Muscle of leg (tissue), 11 donors: ENCODE results near the gene TSPYL2. TPM values are rescaled to one million over a fixed set of nuclear protein-coding genes. Genes with fewer than 3 reads are reported as not detected.
A peak's percentile ranks its signal among the peaks of the same experiment; 100 is the strongest.

Source experiments
- DNase-seq: peaks from one replicate; pipeline ENCODE4 v3.0.0; 2013
- H3K27ac ChIP-seq: one replicate; pipeline ENCODE4 v1.5.1; 2013; ENCODE audit warnings: mild to moderate bottlenecking, low read length, control low read depth
- H3K27me3 ChIP-seq: one replicate; pipeline ENCODE4 v1.6.1; 2013; ENCODE audit warnings: low read length; ENCODE audit not compliant: control insufficient read depth, insufficient read depth
- H3K36me3 ChIP-seq: one replicate; pipeline ENCODE4 v1.6.1; 2013; ENCODE audit warnings: low read length; ENCODE audit not compliant: control insufficient read depth, insufficient read depth
- H3K4me1 ChIP-seq: one replicate; pipeline ENCODE4 v1.6.1; 2013; ENCODE audit warnings: low read length; ENCODE audit not compliant: control insufficient read depth, insufficient read depth
- H3K4me3 ChIP-seq: one replicate; pipeline ENCODE4 v1.5.1; 2013; ENCODE audit warnings: low read length, control low read depth
- H3K9me3 ChIP-seq: replicated peaks from 2 replicates; pipeline ENCODE4 v1.6.1; 2013; ENCODE audit warnings: low read depth, low read length; ENCODE audit not compliant: control insufficient read depth
- WGBS: methylation state at CpG from one replicate; pipeline ENCODE4 v1.1.5; 2013; ENCODE audit warnings: missing lambda C conversion rate; ENCODE audit not compliant: insufficient coverage; 5-methylcytosine and 5-hydroxymethylcytosine counted together
- polyA plus RNA-seq, 8 donors: library from polyadenylated mRNA; unstranded; fragments of 120-200 nt; gene quantifications; one replicate each; pipeline versions ENCODE4 v1.2.1 to v1.2.3, GENCODE V29; 2013; ENCODE audit warnings: inconsistent platforms in 1 of 8, low replicate concordance in 1 of 8; ENCODE audit not compliant: insufficient read length in 8 of 8, insufficient read depth in 1 of 8
- total RNA-seq: library from RNA; stranded (reverse); fragments of 120-200 nt; gene quantifications from one replicate; pipeline ENCODE4 v1.2.4, GENCODE V29; 2013

Gene TSPYL2
- total and polyA plus RNA-seq, 9 donors: 9.5 to 16.5 (median 13.4) TPM

DNA sequence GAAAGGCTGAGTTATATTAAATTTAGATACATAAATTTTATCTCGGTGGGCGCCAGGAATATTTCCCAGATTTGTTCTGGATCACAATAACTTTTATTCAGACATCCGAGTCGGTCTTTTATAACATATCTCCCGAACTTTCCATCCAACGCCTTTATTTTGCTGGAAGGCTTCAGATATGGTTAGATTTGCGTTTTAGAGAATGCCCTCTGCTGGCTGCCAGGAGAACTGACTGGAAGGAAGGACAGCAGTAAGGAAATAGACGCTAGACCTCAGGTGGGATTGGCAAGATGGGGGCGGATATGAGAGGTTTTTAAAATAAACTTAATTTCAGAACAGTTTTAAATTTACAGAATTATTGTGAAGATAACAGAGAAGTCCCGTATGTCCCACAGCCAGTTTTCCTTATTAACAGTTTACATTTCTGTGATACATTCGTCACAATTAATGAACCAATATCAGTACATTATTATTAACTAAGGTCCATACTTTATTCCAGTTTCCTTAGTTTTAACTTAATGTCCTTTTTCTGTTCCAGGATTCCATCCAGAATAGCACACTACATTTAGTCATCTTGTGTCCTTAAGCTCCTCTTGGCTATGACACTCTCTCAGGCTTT is 7.2 kb downstream of the TSPYL2 start:
- H3K27me3 ChIP-seq: peaks cover 61% of the 10 kb centered on the region

DNA sequence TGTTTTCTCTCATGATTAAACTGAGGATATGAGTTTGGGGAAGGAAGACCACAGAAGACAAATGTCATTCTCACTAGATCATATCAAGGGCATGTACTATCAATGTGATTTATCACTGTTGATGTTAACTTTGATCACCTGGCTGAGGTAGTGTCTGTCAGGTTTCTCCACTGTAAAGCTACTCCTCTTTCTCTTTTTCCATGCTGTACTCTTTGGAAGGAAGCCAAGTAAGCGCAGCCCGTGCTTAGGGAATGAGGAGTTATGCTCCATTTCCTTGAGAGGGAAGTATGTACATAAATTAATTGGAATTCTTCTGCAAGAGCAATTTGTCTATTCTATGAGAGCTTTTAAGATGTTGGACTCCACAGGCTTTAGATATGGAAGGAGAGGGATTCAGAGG is 7.8 kb downstream of the TSPYL2 start:
- H3K4me1 ChIP-seq: peaks cover 9% of the 10 kb centered on the region
- no peak overlapping the region for H3K27ac ChIP-seq
- whole genome bisulfite sequencing: 55% methylated on average over 2 of the region's 2 CpGs
- peaks cover 12% of the 10 kb centered on the region for H3K36me3 ChIP-seq
- DNase-seq: no peak
- peaks cover 58% of the 10 kb centered on the region for H3K27me3 ChIP-seq
- H3K4me3 ChIP-seq: no peak overlapping the region
- no peaks in the 10 kb centered on the region for H3K9me3 ChIP-seq

More for the DNA sequence above, 7.2 kb downstream of the TSPYL2 start:
- H3K27ac ChIP-seq: peak overlapping the region; percentile 72
- H3K36me3 ChIP-seq: peaks cover 16% of the 10 kb centered on the region
- peaks cover 7% of the 10 kb centered on the region for H3K4me1 ChIP-seq
- no peaks in the 10 kb centered on the region for H3K9me3 ChIP-seq
- DNase-seq: peak; percentile 80
- WGBS: no CpG with 5 or more reads among the region's 11 CpGs
- H3K4me3 ChIP-seq: peak overlapping the region; percentile 37

DNA sequence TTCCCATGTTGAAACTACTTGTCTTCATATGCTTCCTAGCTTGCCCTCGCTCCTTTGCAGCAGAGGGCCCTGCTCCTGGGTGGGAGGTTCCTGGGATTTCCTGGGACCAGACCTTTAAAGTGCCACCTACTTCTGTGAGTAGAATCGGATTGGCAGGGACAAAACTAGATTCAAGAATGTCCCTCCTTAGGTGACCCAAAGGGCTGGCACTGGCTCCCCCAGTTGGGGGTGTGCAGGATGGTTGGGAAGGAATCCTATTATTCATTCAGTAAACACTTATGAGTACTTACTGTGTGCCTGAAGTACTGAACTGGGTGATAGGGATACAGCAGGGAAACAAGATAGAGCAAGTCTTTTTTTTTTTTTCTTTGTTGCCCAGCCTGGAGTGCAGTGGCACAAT is 9.2 kb downstream of the TSPYL2 start:
- H3K9me3 ChIP-seq: no peaks in the 10 kb centered on the region
- DNase-seq: no peak

GRCh38 chrX:53093177-53093655 is 11.0 kb downstream of the TSPYL2 start:
- H3K27me3 ChIP-seq: peaks cover 48% of the 10 kb centered on the region
- no peaks in the 10 kb centered on the region for H3K36me3 ChIP-seq
- H3K4me1 ChIP-seq: peaks cover 7% of the 10 kb centered on the region
- WGBS: 18% methylated on average over 11 of the region's 16 CpGs
- DNase-seq: peak; percentile 85
- peak overlapping the region; percentile 97 for H3K27ac ChIP-seq
- no peaks in the 10 kb centered on the region for H3K9me3 ChIP-seq
- peak overlapping the region; percentile 71 for H3K4me3 ChIP-seq

More for the DNA sequence above, 9.2 kb downstream of the TSPYL2 start:
- Histone ChIP-seq H3K4me1 (peaks cover 10% of the 10 kb centered on the region), H3K36me3 (no peaks in the 10 kb centered on the region), H3K27me3 (peaks cover 52% of the 10 kb centered on the region), H3K27ac (no peak overlapping the region), H3K4me3 (no peak overlapping the region)
- 80% methylated on average over 1 of the region's 2 CpGs for WGBS

GRCh38 chrX:53093748-53094581 is 11.8 kb downstream of the TSPYL2 start, which contains the start of gene KANTR:
KANTR (plus strand) TSS chrX:53094142; CDS start chrX:53124273, 30,131 bp downstream.
- H3K4me3 ChIP-seq: peak within 1 kb of the TSS; percentile 71
- peaks cover 45% of the 10 kb centered on the region for H3K27me3 ChIP-seq
- DNase-seq: peak; percentile 98
- peak within 1 kb of the TSS; percentile 97 for H3K27ac ChIP-seq
- no peaks in the 10 kb centered on the region for H3K9me3 ChIP-seq
- peaks cover 5% of the 10 kb centered on the region for H3K4me1 ChIP-seq
- 33% methylated on average over 59 of the region's 67 CpGs for WGBS
- no peaks in the 10 kb centered on the region for H3K36me3 ChIP-seq

GRCh38 chrX:53094582-53094905 is 12.4 kb downstream of the TSPYL2 start:
- peak overlapping the region; percentile 89 for H3K27ac ChIP-seq
- peak overlapping the region; percentile 71 for H3K4me3 ChIP-seq
- H3K9me3 ChIP-seq: no peaks in the 10 kb centered on the region
- peaks cover 5% of the 10 kb centered on the region for H3K4me1 ChIP-seq
- 40% methylated on average over 1 of the region's 5 CpGs for WGBS
- H3K27me3 ChIP-seq: peaks cover 46% of the 10 kb centered on the region
- no peak for DNase-seq
- H3K36me3 ChIP-seq: no peaks in the 10 kb centered on the region

DNA sequence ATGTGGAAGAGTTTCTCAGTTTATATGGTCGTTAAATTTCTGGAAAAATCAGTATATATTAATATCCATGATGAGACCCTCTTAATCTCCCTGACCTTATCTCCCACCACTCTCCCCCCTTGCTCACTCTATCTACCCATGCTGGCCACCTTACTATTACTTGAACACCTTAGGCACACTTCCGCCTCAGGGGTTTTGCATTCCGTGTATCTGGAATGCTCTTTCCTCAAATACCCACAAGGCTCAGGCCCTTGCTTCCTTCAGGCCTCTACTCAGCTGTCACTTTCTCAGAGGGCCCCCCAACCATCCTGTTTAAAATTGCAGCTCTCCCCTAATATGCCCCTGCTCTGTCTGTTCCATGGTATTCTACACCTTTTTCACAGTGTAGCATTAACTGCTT is 13.6 kb downstream of the TSPYL2 start:
- Histone ChIP-seq H3K4me3 (no peak overlapping the region), H3K36me3 (no peaks in the 10 kb centered on the region), H3K27me3 (peaks cover 41% of the 10 kb centered on the region), H3K4me1 (peaks cover 5% of the 10 kb centered on the region), H3K27ac (no peak overlapping the region), H3K9me3 (no peaks in the 10 kb centered on the region)
- 89% methylated on average over 2 of the region's 3 CpGs for WGBS
- no peak for DNase-seq

DNA sequence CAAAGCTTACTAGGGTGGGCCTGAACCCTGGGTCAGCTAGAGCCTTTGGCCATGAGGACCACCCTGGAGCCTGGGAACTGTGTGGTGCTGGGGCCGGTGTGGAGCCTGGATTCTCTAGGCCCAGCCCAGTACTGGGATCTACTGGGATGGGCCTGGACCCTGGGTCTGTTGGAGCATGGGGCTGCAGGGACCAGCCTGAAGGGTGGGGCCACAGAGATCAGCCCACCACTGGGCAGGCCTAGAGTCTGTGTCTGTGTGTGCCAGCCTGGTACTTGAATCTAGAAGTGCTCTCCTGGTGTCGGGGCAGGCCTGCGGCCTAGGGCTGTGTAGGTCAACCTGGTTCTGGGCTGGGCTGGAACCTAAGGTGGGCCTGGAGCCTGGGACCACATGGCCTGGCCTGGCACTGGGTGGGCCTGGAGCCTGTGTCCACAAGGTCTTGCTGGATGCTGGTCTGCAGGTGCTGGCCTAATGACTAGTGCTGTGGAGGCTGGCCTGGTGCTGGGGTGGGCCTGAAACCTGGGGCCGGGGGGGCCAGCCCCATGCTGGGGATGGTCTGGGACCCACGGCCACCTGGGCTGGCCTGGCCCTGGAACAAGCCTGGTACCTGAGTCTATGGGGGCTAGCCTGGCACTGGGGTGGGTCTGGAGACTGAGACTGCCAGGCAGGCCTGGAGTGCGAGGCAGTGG is 32.8 kb downstream of the TSPYL2 start:
- 82% methylated on average over 6 of the region's 6 CpGs for whole genome bisulfite sequencing
- peaks cover 19% of the 10 kb centered on the region for H3K27me3 ChIP-seq
- H3K27ac ChIP-seq: peak overlapping the region; percentile 57
- no peak overlapping the region for H3K4me3 ChIP-seq
- no peaks in the 10 kb centered on the region for H3K9me3 ChIP-seq
- H3K4me1 ChIP-seq: peaks cover 6% of the 10 kb centered on the region
- DNase-seq: no peak
- H3K36me3 ChIP-seq: peaks cover 6% of the 10 kb centered on the region

DNA sequence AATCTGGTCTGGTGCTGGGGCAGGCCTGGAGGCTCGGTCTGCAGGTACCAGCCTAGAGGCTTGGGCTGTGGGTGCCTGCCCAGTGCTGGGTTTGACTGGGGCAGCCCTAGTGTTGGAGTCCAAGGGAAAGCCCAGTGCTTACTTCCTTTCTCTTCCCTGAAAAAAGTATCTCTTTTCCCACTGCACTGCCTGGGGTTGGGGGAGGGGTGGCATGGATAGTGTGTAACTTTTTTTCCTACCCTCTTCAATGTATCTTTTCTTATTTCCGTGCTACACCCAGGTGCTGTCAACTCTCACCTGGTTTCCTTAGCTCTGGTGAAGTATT is 33.3 kb downstream of the TSPYL2 start:
- H3K27me3 ChIP-seq: peaks cover 20% of the 10 kb centered on the region
- no peaks in the 10 kb centered on the region for H3K9me3 ChIP-seq
- 45% methylated on average over 1 of the region's 2 CpGs for WGBS
- H3K36me3 ChIP-seq: peaks cover 6% of the 10 kb centered on the region
- no peak overlapping the region for H3K4me3 ChIP-seq
- H3K27ac ChIP-seq: peak overlapping the region; percentile 57
- DNase-seq: no peak
- H3K4me1 ChIP-seq: peaks cover 6% of the 10 kb centered on the region

DNA sequence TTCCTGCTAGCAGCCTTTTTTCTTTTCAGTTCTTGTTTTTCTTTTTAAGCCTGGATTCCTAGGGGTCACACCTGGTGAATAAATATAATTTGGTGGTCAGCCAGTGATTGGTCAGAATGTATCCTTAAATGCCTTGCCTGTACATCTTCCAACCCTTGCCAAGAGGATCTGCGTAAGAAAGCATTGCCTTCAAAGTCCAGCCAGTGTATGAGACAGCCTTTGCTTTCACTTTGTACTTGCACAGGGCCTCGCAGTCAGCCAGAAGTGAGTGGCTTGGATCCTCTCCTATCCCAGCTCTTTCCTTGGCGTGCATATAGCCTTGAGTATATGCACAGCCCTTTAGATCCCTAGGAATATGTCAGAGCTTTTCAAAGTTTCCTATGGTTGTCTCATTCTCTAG is 33.9 kb downstream of the TSPYL2 start:
- Histone ChIP-seq H3K27ac (peak overlapping the region; percentile 57), H3K4me1 (peaks cover 6% of the 10 kb centered on the region), H3K36me3 (peaks cover 6% of the 10 kb centered on the region), H3K27me3 (peaks cover 25% of the 10 kb centered on the region), H3K4me3 (no peak overlapping the region), H3K9me3 (no peaks in the 10 kb centered on the region)
- 45% methylated on average over 2 of the region's 3 CpGs for WGBS
- DNase-seq: peak; percentile 87
